Ishikawa (cell line): Measurements from ENCODE around the gene ACSL4.

ENCODE experiments used
- CEBPB ChIP-seq: IDR thresholded peaks from 2 replicates; pipeline ENCODE4 v1.6.1; 2012
- CREB1 ChIP-seq: IDR thresholded peaks from 2 replicates; pipeline ENCODE4 v1.6.1; 2012; ENCODE audit warnings: low read depth
- EGR1 ChIP-seq: IDR thresholded peaks from 2 replicates; pipeline ENCODE4 v1.6.1; 2012
- EP300 ChIP-seq: IDR thresholded peaks from 2 replicates; pipeline ENCODE4 v1.6.1; 2012; ENCODE audit warnings: borderline replicate concordance
- FOXM1 ChIP-seq: IDR thresholded peaks from 2 replicates; pipeline ENCODE4 v1.6.1; 2012; ENCODE audit warnings: low read depth, borderline replicate concordance
- MAX ChIP-seq: IDR thresholded peaks from 2 replicates; pipeline ENCODE4 v1.6.1; 2012
- NFIC ChIP-seq: IDR thresholded peaks from 2 replicates; pipeline ENCODE4 v1.6.1; 2012
- RAD21 ChIP-seq: IDR thresholded peaks from 2 replicates; pipeline ENCODE4 v1.6.1; 2012; ENCODE audit warnings: low read depth
- REST ChIP-seq: IDR thresholded peaks from 2 replicates; pipeline ENCODE4 v1.6.1; 2012; ENCODE audit warnings: low read depth, mild to moderate bottlenecking
- TAF1 ChIP-seq: IDR thresholded peaks from 2 replicates; pipeline ENCODE4 v1.6.1; 2012; ENCODE audit warnings: low read depth, mild to moderate bottlenecking
- TCF12 ChIP-seq: IDR thresholded peaks from 2 replicates; pipeline ENCODE4 v1.6.1; 2012; ENCODE audit warnings: low read depth
- TEAD4 ChIP-seq: IDR thresholded peaks from 2 replicates; pipeline ENCODE4 v1.6.1; 2012
- USF1 ChIP-seq: IDR thresholded peaks from 2 replicates; pipeline ENCODE4 v1.6.1; 2012
- YY1 ChIP-seq: IDR thresholded peaks from 2 replicates; pipeline ENCODE4 v1.6.1; 2012; ENCODE audit warnings: low read depth
- ZBTB7A ChIP-seq: IDR thresholded peaks from 2 replicates; pipeline ENCODE4 v1.6.1; 2012; ENCODE audit warnings: low read depth

Gene ACSL4

GRCh38 chrX:109632906-109633504 lies 100.1 kb downstream of the ACSL4 start:
- TF ChIP-seq RAD21 (peak; percentile 33; the same call in 1 of the 2 replicates), MAX (no peak)

- TF ChIP-seq RAD21 (no peak), CEBPB (no peak), MAX (no peak), FOXM1 (no peak), NFIC (no peak), EGR1 (no peak), TAF1 (no peak), REST (no peak), TEAD4 (no peak), CREB1 (no peak), ZBTB7A (no peak), USF1 (no peak), YY1 (no peak), EP300 (no peak), TCF12 (no peak)
Observed at GRCh38 chrX:109629310-109629709, 103.7 kb downstream of the ACSL4 start.

GRCh38 chrX:109626637-109627036 lies 106.4 kb downstream of the ACSL4 start:
- TF ChIP-seq REST (no peak), ZBTB7A (no peak), FOXM1 (no peak), EP300 (no peak)

GRCh38 chrX:109624641-109625616 lies 108.1 kb downstream of the ACSL4 start, which contains the start of gene KCNE5:
TSS of gene KCNE5 (minus strand) at chrX:109625172. CDS start at chrX:109625020, 152 bp downstream.
- TF ChIP-seq TEAD4: no peak
- no peak for TF ChIP-seq EGR1
- TF ChIP-seq YY1: no peak
- no peak for TF ChIP-seq MAX
- no peak for TF ChIP-seq USF1
- TF ChIP-seq EP300: no peak
- TF ChIP-seq RAD21: no peak
- no peak for TF ChIP-seq TAF1

- TF ChIP-seq TEAD4: no peak
- no peak for TF ChIP-seq REST
- TF ChIP-seq USF1: no peak
- TF ChIP-seq FOXM1: no peak
- TF ChIP-seq CREB1: no peak
- no peak for TF ChIP-seq TCF12
- no peak for TF ChIP-seq MAX
- no peak for TF ChIP-seq NFIC
Observed at GRCh38 chrX:109623997-109624396, 109.1 kb downstream of the ACSL4 start.
